Endometrial microvascular endothelial cells (primary cell): ENCODE results near the gene RAB7B. TPM values are rescaled to one million over a fixed set of nuclear protein-coding genes. Genes with fewer than 3 reads are reported as not detected.
"Not testable (repeated sequence)": the region's sequence is repeated elsewhere in the genome, so short reads cannot be mapped to it uniquely, and the experiment has no call there.

Experiments
- in situ Hi-C: cut with HindIII; loops from 2 replicates; pipeline ENCODE4 v1.10.0; 2017; ENCODE audit warnings: low sequenced_read_pairs, low pct_unique_long_range_greater_than_20kb; ENCODE audit errors: inconsistent ontology term
- total RNA-seq: library from RNA; depleted of rRNA; stranded (reverse); fragments of >200 nt; gene quantifications from one replicate; pipeline ENCODE4 v1.2.3, GENCODE V29; 2015; ENCODE audit errors: inconsistent ontology term

The RAB7B gene
- not detected for total RNA-seq

GRCh38 chr1:206002871-206003801 lies at the start of gene RAB7B:
Gene RAB7B (minus strand): TSS chr1:206003395. CDS start chr1:205994135, 9,260 bp downstream.
- in situ Hi-C loops, result no loop called here

GRCh38 chr1:206052231-206052865 lies 49.2 kb upstream of the RAB7B start:
- in situ Hi-C loops, result not testable (repeated sequence)

- in situ Hi-C loops, result no loop called here
Measured at GRCh38 chr1:206050655-206051235, 47.5 kb upstream of the RAB7B start.

GRCh38 chr1:206049919-206050600 lies 46.9 kb upstream of the RAB7B start:
- in situ Hi-C loops, result no loop called here

GRCh38 chr1:206049293-206049692 lies 46.1 kb upstream of the RAB7B start:
- in situ Hi-C loops, result no loop called here

- in situ Hi-C loops, result no loop called here
Measured at GRCh38 chr1:206048582-206048981, 45.4 kb upstream of the RAB7B start.

- in situ Hi-C loops, result no loop called here
Measured at GRCh38 chr1:206047271-206047670, 44.1 kb upstream of the RAB7B start.

GRCh38 chr1:206041640-206042039 lies 38.4 kb upstream of the RAB7B start:
- in situ Hi-C loops, result no loop called here

GRCh38 chr1:206040328-206040727 lies 37.1 kb upstream of the RAB7B start:
- in situ Hi-C loops, result no loop called here

GRCh38 chr1:206039046-206039973 lies 36.1 kb upstream of the RAB7B start:
- in situ Hi-C loops, result no loop called here

- in situ Hi-C loops, result no loop called here
Measured at GRCh38 chr1:206037581-206037980, 34.4 kb upstream of the RAB7B start.

- in situ Hi-C loops, result no loop called here
Measured at GRCh38 chr1:206036663-206037455, 33.7 kb upstream of the RAB7B start.

GRCh38 chr1:206035027-206035426 lies 31.8 kb upstream of the RAB7B start:
- in situ Hi-C loops, result no loop called here

GRCh38 chr1:206032380-206033140 lies 29.4 kb upstream of the RAB7B start:
- in situ Hi-C loops, result loop anchor here (5.0 kb wide), 1 partner anchor 80 kb away; no protein-coding TSS in a partner anchor

- in situ Hi-C loops, result loop anchor here (5.0 kb wide), 1 partner anchor 82 kb away; no protein-coding TSS in a partner anchor
Measured at GRCh38 chr1:206030714-206031113, 27.5 kb upstream of the RAB7B start.

GRCh38 chr1:206030191-206030590 lies 27.0 kb upstream of the RAB7B start:
- in situ Hi-C loops, result loop anchor here (5.0 kb wide), 1 partner anchor 82 kb away; no protein-coding TSS in a partner anchor

GRCh38 chr1:206029484-206029883 lies 26.3 kb upstream of the RAB7B start:
- in situ Hi-C loops, result no loop called here
